DND-41 (cell line): Measurements from ENCODE around the gene ZSCAN5C.

Experiments
- ATAC-seq: fragments of 200-7000 bp; cut with Tn5 transposase; 3 replicates; pipeline ENCODE4 v1.9.1; 2021; ENCODE audit warnings: low read depth; ENCODE audit not compliant: insufficient read depth
- DNase-seq: peaks from one replicate; pipeline ENCODE4 v3.0.0-alpha.2; 2020
- H2AFZ ChIP-seq: 2 replicates; pipeline ENCODE4 v1.6.0; 2012; ENCODE audit warnings: low read depth, low read length
- H3K27ac ChIP-seq: 2 replicates; pipeline ENCODE4 v1.5.1; 2012; ENCODE audit warnings: low read length, inconsistent platforms
- H3K27me3 ChIP-seq: fragments of 200-600 bp; sonication (generic); 2 replicates; pipeline ENCODE4 v1.6.0; 2012; ENCODE audit warnings: low read length, mild to moderate bottlenecking, inconsistent platforms; ENCODE audit not compliant: insufficient read depth, poor library complexity
- H3K36me3 ChIP-seq: 2 replicates; pipeline ENCODE4 v1.5.1; 2012; ENCODE audit warnings: low read length, inconsistent platforms; ENCODE audit not compliant: insufficient read depth
- H3K4me1 ChIP-seq: 2 replicates; pipeline ENCODE4 v1.5.1; 2012; ENCODE audit warnings: mild to moderate bottlenecking, low read length; ENCODE audit not compliant: insufficient read depth
- H3K4me2 ChIP-seq: 2 replicates; pipeline ENCODE4 v1.6.0; 2012; ENCODE audit warnings: mild to moderate bottlenecking, moderate library complexity, low read length, inconsistent platforms; ENCODE audit not compliant: insufficient read depth
- H3K4me3 ChIP-seq, 2 experiments: fragments of 200-600 bp in 1 of 2; shearing (Covaris generic) in 1 of 2; 2 replicates each; pipeline ENCODE4 v1.5.1; 2012 to 2016; ENCODE audit warnings: inconsistent platforms in 2 of 2, low read length in 2 of 2, mild to moderate bottlenecking in 2 of 2, low read depth in 1 of 2, moderate library complexity in 1 of 2
- H3K79me2 ChIP-seq: 2 replicates; pipeline ENCODE4 v1.6.0; 2012; ENCODE audit warnings: low read length, inconsistent platforms; ENCODE audit not compliant: insufficient read depth
- H3K9ac ChIP-seq: 2 replicates; pipeline ENCODE4 v1.6.0; 2012; ENCODE audit warnings: low read depth, mild to moderate bottlenecking, inconsistent platforms, low read length, moderate library complexity
- H3K9me3 ChIP-seq: 2 replicates; pipeline ENCODE4 v1.5.1; 2012; ENCODE audit warnings: low read length, moderate library complexity, mild to moderate bottlenecking, inconsistent platforms; ENCODE audit not compliant: insufficient read depth, severe bottlenecking
- H4K20me1 ChIP-seq: 2 replicates; pipeline ENCODE4 v1.6.0; 2012; ENCODE audit warnings: low read length; ENCODE audit not compliant: insufficient read depth
- EZH2 ChIP-seq: IDR thresholded peaks from 3 replicates; pipeline ENCODE4 v1.6.1; 2012; ENCODE audit warnings: borderline replicate concordance, low read depth, mild to moderate bottlenecking, moderate library complexity, low read length, inconsistent platforms; ENCODE audit not compliant: severe bottlenecking
- TF ChIP-seq, protein P1 (sequence below): IDR thresholded peaks from 2 replicates; pipeline ENCODE4 v1.5.1; 2012; ENCODE audit warnings: borderline replicate concordance, low read length, moderate library complexity, mild to moderate bottlenecking; ENCODE audit not compliant: poor library complexity, severe bottlenecking; ENCODE audit errors: extremely low read depth

The ZSCAN5C gene

GRCh38 chr19:56252699-56253422, 50.8 kb downstream of the ZSCAN5C start:
- Histone ChIP-seq H3K9me3 (no peaks in the 10 kb centered on the region), H3K36me3 (no peaks in the 10 kb centered on the region), H3K27ac (no peak overlapping the region), H3K4me3 (no peak overlapping the region), H3K4me2 (no peak overlapping the region), H3K27me3 (no peaks in the 10 kb centered on the region), H3K4me1 (no peaks in the 10 kb centered on the region), H3K79me2 (no peaks in the 10 kb centered on the region), H4K20me1 (no peaks in the 10 kb centered on the region), H3K9ac (no peak overlapping the region), H2AFZ (peak overlapping the region; percentile 30; the same call in 1 of the 2 replicates)
- TF ChIP-seq, protein P1, sequence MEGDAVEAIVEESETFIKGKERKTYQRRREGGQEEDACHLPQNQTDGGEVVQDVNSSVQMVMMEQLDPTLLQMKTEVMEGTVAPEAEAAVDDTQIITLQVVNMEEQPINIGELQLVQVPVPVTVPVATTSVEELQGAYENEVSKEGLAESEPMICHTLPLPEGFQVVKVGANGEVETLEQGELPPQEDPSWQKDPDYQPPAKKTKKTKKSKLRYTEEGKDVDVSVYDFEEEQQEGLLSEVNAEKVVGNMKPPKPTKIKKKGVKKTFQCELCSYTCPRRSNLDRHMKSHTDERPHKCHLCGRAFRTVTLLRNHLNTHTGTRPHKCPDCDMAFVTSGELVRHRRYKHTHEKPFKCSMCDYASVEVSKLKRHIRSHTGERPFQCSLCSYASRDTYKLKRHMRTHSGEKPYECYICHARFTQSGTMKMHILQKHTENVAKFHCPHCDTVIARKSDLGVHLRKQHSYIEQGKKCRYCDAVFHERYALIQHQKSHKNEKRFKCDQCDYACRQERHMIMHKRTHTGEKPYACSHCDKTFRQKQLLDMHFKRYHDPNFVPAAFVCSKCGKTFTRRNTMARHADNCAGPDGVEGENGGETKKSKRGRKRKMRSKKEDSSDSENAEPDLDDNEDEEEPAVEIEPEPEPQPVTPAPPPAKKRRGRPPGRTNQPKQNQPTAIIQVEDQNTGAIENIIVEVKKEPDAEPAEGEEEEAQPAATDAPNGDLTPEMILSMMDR, result peak; percentile 87
- TF ChIP-seq EZH2, result no peak
- ATAC-seq (peak; percentile 60; the same call in 2 of the 3 replicates), DNase-seq (peak; percentile 71)

GRCh38 chr19:56253737-56254136, 51.7 kb downstream of the ZSCAN5C start:
- Histone ChIP-seq H3K27me3 (no peaks in the 10 kb centered on the region), H3K4me1 (no peaks in the 10 kb centered on the region), H3K4me2 (no peak overlapping the region), H3K9ac (no peak overlapping the region), H4K20me1 (no peaks in the 10 kb centered on the region), H3K4me3 (no peak overlapping the region), H3K79me2 (no peaks in the 10 kb centered on the region), H3K9me3 (no peaks in the 10 kb centered on the region), H3K36me3 (no peaks in the 10 kb centered on the region), H3K27ac (no peak overlapping the region), H2AFZ (no peak overlapping the region)
- DNase-seq, result no peak
- TF ChIP-seq, protein P1, result peak; percentile 62
- no peak for TF ChIP-seq EZH2
- no peak; the same call in 2 of the 3 replicates for ATAC-seq

- Histone ChIP-seq H3K4me2 (no peak overlapping the region), H3K4me3 (no peak overlapping the region), H3K27ac (no peak overlapping the region), H3K27me3 (no peaks in the 10 kb centered on the region), H3K9ac (no peak overlapping the region), H3K4me1 (no peaks in the 10 kb centered on the region), H3K79me2 (no peaks in the 10 kb centered on the region), H3K36me3 (no peaks in the 10 kb centered on the region), H4K20me1 (no peaks in the 10 kb centered on the region), H2AFZ (no peak overlapping the region), H3K9me3 (no peaks in the 10 kb centered on the region)
- no peak for DNase-seq
- TF ChIP-seq EZH2, result no peak
- TF ChIP-seq, protein P1, result no peak
- ATAC-seq, result no peak
Observed at GRCh38 chr19:56258272-56258671, 56.2 kb downstream of the ZSCAN5C start.
